AG10803 (cell line): ENCODE data around the gene CDHR3.
"Not testable (repeated sequence)": the region's sequence is repeated elsewhere in the genome, so short reads cannot be mapped to it uniquely, and the experiment has no call there.

Source experiments
- DNase-seq: peaks from one replicate; pipeline ENCODE4 v3.0.0; 2010; ENCODE audit warnings: low read depth
- H3K4me3 ChIP-seq: 2 replicates; pipeline ENCODE4 v1.5.1; 2011; ENCODE audit warnings: mild to moderate bottlenecking, low read length, control low read depth
- CTCF ChIP-seq: conservative IDR thresholded peaks from 2 replicates; pipeline ENCODE4 v1.5.1; 2011; ENCODE audit warnings: mild to moderate bottlenecking, low read length, control low read depth, inconsistent platforms

Gene CDHR3

GRCh38 chr7:105943486-105943885 is 19.6 kb upstream of the CDHR3 start:
- peak; percentile 26 for DNase-seq
- H3K4me3 ChIP-seq: no peak overlapping the region
- TF ChIP-seq CTCF: no peak

GRCh38 chr7:105945848-105946247 is 17.2 kb upstream of the CDHR3 start:
- TF ChIP-seq CTCF: no peak
- DNase-seq: no peak
- H3K4me3 ChIP-seq: no peak overlapping the region

- DNase-seq: no peak
- H3K4me3 ChIP-seq: no peak overlapping the region
- TF ChIP-seq CTCF: no peak
These were observed 11.5 kb upstream of the CDHR3 start for GRCh38 chr7:105951597-105951996.

- DNase-seq: no peak
- H3K4me3 ChIP-seq: no peak overlapping the region
- TF ChIP-seq CTCF: no peak
These were observed 10.0 kb upstream of the CDHR3 start for GRCh38 chr7:105952917-105953595.

- TF ChIP-seq CTCF: no peak
- no peak for DNase-seq
- H3K4me3 ChIP-seq: no peak overlapping the region
These were observed 8.4 kb upstream of the CDHR3 start for GRCh38 chr7:105954711-105955110.

- not testable (repeated sequence) for DNase-seq, H3K4me3 ChIP-seq
These were observed 7.2 kb upstream of the CDHR3 start for GRCh38 chr7:105955651-105956466.

GRCh38 chr7:105958012-105958411 is 5.1 kb upstream of the CDHR3 start:
- no peak overlapping the region for H3K4me3 ChIP-seq
- DNase-seq: no peak
- no peak for TF ChIP-seq CTCF
